WI38 (cell line): ENCODE measurements around the gene RASGRF2.

Experiments used
- H3K4me3 ChIP-seq: 2 replicates; pipeline ENCODE4 v1.5.1; 2011; ENCODE audit warnings: low read depth, mild to moderate bottlenecking, control low read depth, low read length
- TF ChIP-seq, protein P1 (sequence below): IDR thresholded peaks from 2 replicates; pipeline ENCODE4 v1.5.1; 2012; ENCODE audit warnings: low read depth, mild to moderate bottlenecking, control low read depth, low read length

Gene RASGRF2

DNA sequence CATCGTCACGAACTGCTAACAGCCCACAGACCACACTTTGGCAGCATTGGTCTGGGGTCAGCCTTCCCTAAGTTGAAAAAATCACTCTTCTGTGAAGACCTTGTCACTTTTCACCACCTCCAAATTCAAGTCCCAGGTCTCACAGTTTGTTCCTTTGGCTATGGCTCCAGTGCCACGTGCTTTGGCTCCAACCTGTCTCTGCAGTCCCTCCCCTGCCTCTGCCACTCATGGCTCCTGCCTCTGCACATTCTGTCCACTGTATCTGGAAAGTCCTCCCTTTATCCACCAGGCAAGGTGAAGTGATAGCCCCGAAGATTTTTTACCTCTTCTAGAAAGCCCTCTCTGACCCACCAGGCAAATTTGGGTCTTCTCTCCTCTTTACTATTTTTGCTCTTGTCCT, 278.3 kb downstream of the RASGRF2 start:
- H3K4me3 ChIP-seq, result no peak overlapping the region
- TF ChIP-seq, protein P1, sequence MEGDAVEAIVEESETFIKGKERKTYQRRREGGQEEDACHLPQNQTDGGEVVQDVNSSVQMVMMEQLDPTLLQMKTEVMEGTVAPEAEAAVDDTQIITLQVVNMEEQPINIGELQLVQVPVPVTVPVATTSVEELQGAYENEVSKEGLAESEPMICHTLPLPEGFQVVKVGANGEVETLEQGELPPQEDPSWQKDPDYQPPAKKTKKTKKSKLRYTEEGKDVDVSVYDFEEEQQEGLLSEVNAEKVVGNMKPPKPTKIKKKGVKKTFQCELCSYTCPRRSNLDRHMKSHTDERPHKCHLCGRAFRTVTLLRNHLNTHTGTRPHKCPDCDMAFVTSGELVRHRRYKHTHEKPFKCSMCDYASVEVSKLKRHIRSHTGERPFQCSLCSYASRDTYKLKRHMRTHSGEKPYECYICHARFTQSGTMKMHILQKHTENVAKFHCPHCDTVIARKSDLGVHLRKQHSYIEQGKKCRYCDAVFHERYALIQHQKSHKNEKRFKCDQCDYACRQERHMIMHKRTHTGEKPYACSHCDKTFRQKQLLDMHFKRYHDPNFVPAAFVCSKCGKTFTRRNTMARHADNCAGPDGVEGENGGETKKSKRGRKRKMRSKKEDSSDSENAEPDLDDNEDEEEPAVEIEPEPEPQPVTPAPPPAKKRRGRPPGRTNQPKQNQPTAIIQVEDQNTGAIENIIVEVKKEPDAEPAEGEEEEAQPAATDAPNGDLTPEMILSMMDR, result no peak

DNA sequence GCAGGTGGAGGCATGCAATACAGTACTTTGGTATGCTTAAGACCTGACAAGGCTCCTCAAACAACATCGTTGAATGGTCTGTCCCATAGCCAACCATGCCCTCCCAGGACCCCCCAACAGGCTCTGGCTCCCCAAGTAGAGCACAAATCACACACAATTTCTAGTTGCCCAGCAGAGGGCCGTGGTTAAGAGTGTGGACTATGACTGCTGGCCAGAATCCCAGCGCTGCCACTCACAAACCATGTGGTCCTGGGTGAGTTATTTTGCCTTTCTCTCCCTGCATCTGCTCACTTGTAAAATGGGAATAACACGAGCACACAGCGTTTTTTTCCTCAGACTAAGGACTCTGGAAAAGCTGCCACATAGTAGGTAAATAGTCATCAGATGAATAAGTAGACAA, 279.4 kb downstream of the RASGRF2 start:
- TF ChIP-seq, protein P1, result no peak
- H3K4me3 ChIP-seq, result no peak overlapping the region

DNA sequence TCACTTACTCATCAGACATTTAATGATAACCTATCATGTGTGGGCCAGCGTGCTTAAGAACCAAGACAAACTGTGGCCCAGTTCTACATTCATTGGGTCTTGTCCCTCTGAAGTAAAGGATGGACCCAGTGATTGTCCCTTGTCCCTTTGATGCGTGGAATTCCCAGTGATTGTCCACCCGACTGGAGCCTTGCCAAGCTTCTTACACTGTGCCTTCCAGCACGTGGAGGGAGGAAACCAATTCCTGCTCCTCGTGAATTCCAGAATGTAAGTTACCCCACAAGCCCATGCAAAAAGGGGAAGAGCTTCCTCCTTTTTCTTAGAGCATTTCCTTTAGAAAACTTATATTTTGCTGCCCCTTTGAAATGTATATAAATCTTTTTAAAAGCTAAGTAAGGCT, 280.8 kb downstream of the RASGRF2 start:
- TF ChIP-seq, protein P1, result no peak

DNA sequence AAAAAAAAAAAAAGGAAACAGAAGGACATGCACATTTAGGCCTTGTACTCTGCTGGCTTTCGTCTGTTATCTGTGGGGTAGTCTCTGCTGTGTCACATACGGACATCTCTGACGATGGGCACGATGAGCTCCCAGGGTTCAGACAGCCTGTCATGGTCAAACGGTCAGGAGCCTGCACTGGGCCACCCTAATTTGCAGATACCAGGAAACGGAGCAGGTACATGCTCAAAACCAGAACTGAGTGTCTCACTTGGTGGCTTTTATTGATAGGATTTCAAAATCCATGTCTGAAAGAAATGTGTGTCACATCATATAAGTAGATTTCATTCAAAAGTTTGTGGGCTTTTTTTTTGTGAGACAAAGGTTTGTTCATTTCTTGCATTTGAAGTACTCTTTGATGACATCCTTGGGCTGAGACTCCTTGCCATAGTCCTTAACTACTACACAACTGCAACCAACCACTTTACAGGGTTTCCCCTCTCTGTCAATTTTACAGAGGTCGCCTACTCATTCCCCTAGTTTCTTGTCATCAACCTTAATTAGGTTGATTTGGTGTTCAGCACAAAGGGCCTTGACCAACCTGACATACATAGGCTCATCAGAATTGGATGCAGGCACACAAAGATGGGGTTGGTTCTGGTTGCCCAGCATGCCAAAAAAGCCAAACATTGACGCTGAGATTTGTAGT, 281.9 kb downstream of the RASGRF2 start:
- TF ChIP-seq, protein P1, result no peak
- no peak overlapping the region for H3K4me3 ChIP-seq

More for the DNA sequence above, 280.8 kb downstream of the RASGRF2 start:
- no peak overlapping the region for H3K4me3 ChIP-seq

DNA sequence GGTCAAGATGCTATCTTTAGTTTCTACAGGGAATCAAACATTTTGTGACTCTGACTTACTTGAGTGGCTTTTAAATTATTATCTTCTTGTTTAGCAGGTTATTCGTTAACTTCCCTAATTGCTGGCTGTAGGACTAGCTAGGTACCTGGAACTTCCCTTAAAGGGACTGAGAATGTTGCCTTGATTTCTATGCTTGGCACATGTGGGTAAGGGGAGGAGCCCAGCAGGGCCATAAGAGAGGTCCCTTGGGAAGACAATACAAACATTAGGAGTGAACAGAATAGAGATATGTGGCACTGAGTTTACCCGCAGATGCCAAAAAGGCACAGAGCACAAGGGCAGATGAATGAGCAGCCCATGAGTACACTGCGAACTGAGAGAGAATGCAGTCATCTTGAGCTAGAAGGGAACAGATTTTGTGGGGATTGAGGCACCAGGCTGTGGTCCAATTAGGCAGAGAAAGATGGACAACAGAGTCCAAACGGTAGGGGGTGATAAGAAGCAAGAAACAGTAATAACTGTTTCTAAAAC, 282.8 kb downstream of the RASGRF2 start:
- TF ChIP-seq, protein P1, result no peak
- no peak overlapping the region for H3K4me3 ChIP-seq

DNA sequence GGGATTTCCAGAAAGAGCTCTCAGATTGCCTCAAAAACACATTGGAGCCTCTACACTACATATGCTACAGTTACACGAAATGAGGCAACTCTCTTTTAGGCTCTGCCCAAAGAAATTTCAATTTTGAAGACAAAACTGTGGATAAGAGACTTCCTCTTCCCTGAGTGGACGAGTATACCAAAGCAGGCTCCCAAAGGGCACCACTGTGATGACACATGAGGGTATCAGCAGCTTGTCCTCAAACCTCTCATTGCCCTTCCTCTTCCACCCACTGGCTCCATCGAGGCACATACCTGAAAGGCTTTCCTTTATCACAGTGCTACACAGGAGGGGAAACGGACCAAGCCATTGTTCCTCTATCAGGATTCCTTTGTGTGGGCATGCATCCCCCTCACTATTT, 284.3 kb downstream of the RASGRF2 start:
- no peak overlapping the region for H3K4me3 ChIP-seq
- TF ChIP-seq, protein P1, result no peak

DNA sequence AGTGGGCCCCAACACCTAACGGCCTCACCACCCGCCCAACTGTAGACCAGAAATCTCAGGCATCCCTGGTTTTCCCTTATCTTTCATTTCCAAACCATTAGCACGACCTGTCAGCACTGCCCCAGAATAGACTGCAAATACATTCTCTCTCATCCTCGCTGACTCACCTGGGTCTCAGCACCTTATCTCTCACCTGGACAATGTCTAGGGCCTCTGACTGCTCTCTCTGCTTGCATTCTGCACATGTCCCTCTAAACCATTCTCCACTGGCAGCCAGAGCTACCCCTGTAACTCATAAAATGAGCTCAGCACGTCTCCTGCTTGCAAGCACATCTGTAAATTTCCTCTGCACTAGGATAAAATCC, 285.7 kb downstream of the RASGRF2 start:
- TF ChIP-seq, protein P1, result no peak
- no peak overlapping the region for H3K4me3 ChIP-seq
